Right lobe of liver (tissue), 6 donors: Measurements from ENCODE around the gene FOXK2. TPM values are rescaled to one million over a fixed set of nuclear protein-coding genes. Genes with fewer than 3 reads are reported as not detected.

Experiments used
- ATAC-seq, 4 donors: fragments of 200-7000 bp; cut with Tn5 transposase; one replicate each; pipeline ENCODE4 v1.9.1; 2020; ENCODE audit warnings: mild to moderate bottlenecking in 4 of 4, moderate library complexity in 4 of 4
- DNase-seq, 3 donors: peaks; one replicate each; pipeline ENCODE4 v3.0.0-alpha.2; 2020
- H3K27ac ChIP-seq, 3 donors: fragments of 200-600 bp; one replicate each; pipeline ENCODE4 v1.8.0; 2022
- H3K27me3 ChIP-seq, 2 donors: fragments of 200-600 bp; one replicate each; pipeline ENCODE4 v1.8.0; 2022
- H3K36me3 ChIP-seq, 4 donors: fragments of 200-600 bp; sonication (generic) in 1 of 4; one replicate each; pipeline versions ENCODE4 v1.5.1 to v1.8.0; 2017 to 2022; ENCODE audit warnings: control low read depth in 1 of 4
- H3K4me1 ChIP-seq, 4 donors: fragments of 200-600 bp; sonication (generic) in 1 of 4; one replicate each; pipeline versions ENCODE4 v1.5.1 to v1.8.0; 2017 to 2022; ENCODE audit warnings: control low read depth in 1 of 4
- H3K4me3 ChIP-seq, 3 donors: fragments of 200-600 bp; one replicate each; pipeline ENCODE4 v1.8.0; 2022
- H3K9me3 ChIP-seq, 4 donors: fragments of 200-600 bp; sonication (generic) in 1 of 4; one replicate each; pipeline versions ENCODE4 v1.5.1 to v1.8.0; 2017 to 2022; ENCODE audit warnings: control low read depth in 1 of 4
- CTCF ChIP-seq, 4 donors: fragments of 200-600 bp in 3 of 4; fragments of 450-650 bp in 1 of 4; IDR thresholded peaks; one replicate each; pipeline versions ENCODE4 v1.5.1 to v1.8.0; 2016 to 2022; ENCODE audit warnings: antibody characterized with exemption in 4 of 4, mild to moderate bottlenecking in 2 of 4
- POLR2A ChIP-seq: fragments of 450-650 bp; IDR thresholded peaks from one replicate; pipeline ENCODE4 v1.6.1; 2017; ENCODE audit warnings: antibody characterized with exemption, mild to moderate bottlenecking
- WGBS: methylation state at CpG from one replicate; pipeline ENCODE4 v1.1.6; 2018; ENCODE audit warnings: low coverage, low lambda C conversion rate; ENCODE audit not compliant: insufficient coverage; ENCODE audit errors: missing lambda C conversion rate; 5-methylcytosine and 5-hydroxymethylcytosine counted together
- intact Hi-C, 2 donors: fragments of 100-400 bp; cut with DNase I; formaldehyde crosslinking; loops; one replicate each; pipeline versions ENCODE4 v1.11.2 to v1.14.1; 2022
- total RNA-seq, 6 experiments: library from RNA; depleted of rRNA in 2 of 6; stranded (reverse); fragments of >200 nt in 2 of 6; fragmentation: NEBNext Ultra II Directional in 3 of 6; extraction: Animal tissue kit (Norgen Biotek cat#: 25700) in 3 of 6; gene quantifications; one replicate each; pipeline versions ENCODE4 v1.1.0 to v1.2.4, GENCODE V29; 2016 to 2023
- donor health status: DM: no; HTN: yes; CAD: no.
- donor health status: DM: no; HTN: no; CAD: no.
- donor health status: DM: no; HTN: no; CAD: no.
- donor health status: DM: no; HTN: yes; CAD: no.
- donor health status: DM: no; HTN: yes; CAD: no.

FOXK2 gene
- total RNA-seq, 6 experiments from 2014 or later = 14.1 to 20.5 (median 16.1) TPM

GRCh38 chr17:82653651-82654528, 134.4 kb downstream of the FOXK2 start:
- intact Hi-C loops = no loop called here
- 80% methylated on average over 8 of the region's 30 CpGs for WGBS
- peak in 1 of 3 donors; percentile 51 for DNase-seq

More at GRCh38 chr17:82653651-82654528, 134.4 kb downstream of the FOXK2 start:
- Histone ChIP-seq H3K27me3 (no peaks in the 10 kb centered on the region), H3K27ac (no peak overlapping the region), H3K4me3 (no peak overlapping the region), H3K9me3 (no peaks in the 10 kb centered on the region), H3K4me1 (peaks cover 0 to 10% (median 0%) of the 10 kb centered on the region in 4 donors), H3K36me3 (no peaks in the 10 kb centered on the region)
- no peak for ATAC-seq
- TF ChIP-seq POLR2A = no peak
- no peak for TF ChIP-seq CTCF (IDR thresholded peaks at IDR 0.05)

Other genes with a start within 250 kb of the FOXK2 start
- gene CSNK1D, start 246.0 kb upstream of the FOXK2 start, total RNA-seq = 10 to 100 TPM; 32.7 to 73.0 (median 45.9) TPM
- gene CD7, start 202.1 kb upstream of the FOXK2 start, total RNA-seq = 1 to 10 TPM in 4 of 6 experiments, under 1 TPM in 2; 0.31 to 3.2 (median 1.3) TPM
- gene SECTM1, start 186.0 kb upstream of the FOXK2 start, total RNA-seq = 1 to 10 TPM; 3.9 to 7.4 (median 5.8) TPM
- gene TEX19, start 160.5 kb upstream of the FOXK2 start, total RNA-seq = not detected
- not detected for gene UTS2R, start 148.0 kb upstream of the FOXK2 start, total RNA-seq
- gene HEXD, start 101.4 kb upstream of the FOXK2 start, total RNA-seq = 10 to 100 TPM in 5 of 6 experiments, 1 to 10 TPM in 1; 9.6 to 30.4 (median 20.2) TPM
- gene OGFOD3, start 101.1 kb upstream of the FOXK2 start, total RNA-seq = 10 to 100 TPM; 13.5 to 23.4 (median 16.2) TPM
- gene CYBC1, start 69.0 kb upstream of the FOXK2 start, total RNA-seq = 10 to 100 TPM; 29.4 to 82.4 (median 46.4) TPM
- gene NARF, start 61.0 kb upstream of the FOXK2 start, total RNA-seq = 10 to 100 TPM in 5 of 6 experiments, 1 to 10 TPM in 1; 9.3 to 48.6 (median 21.8) TPM
- gene WDR45B, start 128.7 kb downstream of the FOXK2 start, total RNA-seq = 10 to 100 TPM; 27.7 to 40.7 (median 31.6) TPM
- 10 to 100 TPM in 3 of 6 experiments, 1 to 10 TPM in 3; 3.7 to 12.5 (median 9.3) TPM for gene RAB40B, start 179.0 kb downstream of the FOXK2 start, total RNA-seq
- 10 to 100 TPM in 4 of 6 experiments, 1 to 10 TPM in 2; 7.6 to 24.8 (median 14.3) TPM for gene FN3KRP, start 197.0 kb downstream of the FOXK2 start, total RNA-seq
- 10 to 100 TPM; 29.6 to 61.6 (median 45.5) TPM for gene FN3K, start 215.9 kb downstream of the FOXK2 start, total RNA-seq
- 10 to 100 TPM; 28.0 to 55.7 (median 41.3) TPM for gene TBCD, start 232.3 kb downstream of the FOXK2 start, total RNA-seq